Neural progenitor cell (in vitro differentiated cells): ENCODE data around the gene ZNF536. TPM values are rescaled to one million over a fixed set of nuclear protein-coding genes. Genes with fewer than 3 reads are reported as not detected.
"Not testable (repeated sequence)": the region's sequence is repeated elsewhere in the genome, so short reads cannot be mapped to it uniquely, and the experiment has no call there.

ENCODE experiments used
- DNase-seq: peaks from one replicate; pipeline ENCODE4 v3.0.0-alpha.2; 2016; ENCODE audit warnings: low spot score
- H2AFZ ChIP-seq: fragments of 200-600 bp; sonication (generic); replicated peaks from 2 replicates; pipeline ENCODE4 v1.6.1; 2016; ENCODE audit warnings: antibody characterized with exemption
- H3F3A ChIP-seq: fragments of 200-600 bp; sonication (generic); 2 replicates; pipeline ENCODE4 v1.6.1; 2016; ENCODE audit warnings: antibody characterized with exemption, low read depth
- H3K27ac ChIP-seq: fragments of 200-600 bp; sonication (generic); 2 replicates; pipeline ENCODE4 v1.5.1; 2016; ENCODE audit warnings: mild to moderate bottlenecking
- H3K27me3 ChIP-seq: fragments of 200-600 bp; sonication (generic); 2 replicates; pipeline ENCODE4 v1.6.1; 2016; ENCODE audit warnings: mild to moderate bottlenecking, moderate library complexity
- H3K36me3 ChIP-seq: fragments of 200-600 bp; sonication (generic); 2 replicates; pipeline ENCODE4 v1.5.1; 2016
- H3K4me1 ChIP-seq: fragments of 200-600 bp; sonication (generic); 2 replicates; pipeline ENCODE4 v1.6.1; 2016; ENCODE audit warnings: mixed run types
- H3K4me2 ChIP-seq: fragments of 200-600 bp; sonication (generic); 2 replicates; pipeline ENCODE4 v1.6.1; 2016
- H3K4me3 ChIP-seq: fragments of 200-600 bp; sonication (generic); 2 replicates; pipeline ENCODE4 v1.5.1; 2016
- H3K79me2 ChIP-seq: fragments of 200-600 bp; sonication (generic); 2 replicates; pipeline ENCODE4 v1.6.1; 2016; ENCODE audit warnings: low read depth
- H3K9ac ChIP-seq: fragments of 200-600 bp; sonication (generic); 2 replicates; pipeline ENCODE4 v1.6.1; 2016
- H3K9me3 ChIP-seq: fragments of 200-600 bp; sonication (generic); 2 replicates; pipeline ENCODE4 v1.5.1; 2016; ENCODE audit warnings: low read depth
- H4K20me1 ChIP-seq: fragments of 200-600 bp; sonication (generic); 2 replicates; pipeline ENCODE4 v1.6.1; 2016; ENCODE audit warnings: low read depth
- H3K27ac Mint-ChIP-seq: 3 replicates; pipeline ENCODE4 v1.8.0; 2021; ENCODE audit warnings: mixed read lengths
- H3K27me3 Mint-ChIP-seq: 2 replicates; pipeline ENCODE4 v1.8.0; 2022; ENCODE audit warnings: low read depth, mild to moderate bottlenecking, inconsistent platforms, moderate library complexity, mixed read lengths; ENCODE audit not compliant: insufficient read depth
- H3K36me3 Mint-ChIP-seq: 3 replicates; pipeline ENCODE4 v1.8.0; 2021; ENCODE audit warnings: mixed read lengths
- H3K4me1 Mint-ChIP-seq: 3 replicates; pipeline ENCODE4 v1.8.0; 2021; ENCODE audit warnings: mixed read lengths
- H3K4me3 Mint-ChIP-seq: 3 replicates; pipeline ENCODE4 v1.8.0; 2021; ENCODE audit warnings: mild to moderate bottlenecking, moderate library complexity, mixed read lengths
- H3K9me3 Mint-ChIP-seq: 3 replicates; pipeline ENCODE4 v1.8.0; 2020; ENCODE audit warnings: mixed read lengths
- EZH2 ChIP-seq: fragments of 200-600 bp; sonication (generic); IDR thresholded peaks from 2 replicates; pipeline ENCODE4 v1.6.1; 2017; ENCODE audit warnings: antibody characterized with exemption, mild to moderate bottlenecking, moderate library complexity
- EZH2phosphoT487 ChIP-seq: fragments of 200-600 bp; sonication (generic); IDR thresholded peaks from 2 replicates; pipeline ENCODE4 v1.6.1; 2017; ENCODE audit warnings: antibody characterized with exemption
- total RNA-seq: library from RNA; depleted of rRNA; stranded (reverse); fragments of >200 nt; gene quantifications from 2 replicates; pipeline ENCODE4 v1.2.3, GENCODE V29; 2015; ENCODE audit warnings: low replicate concordance
- TF ChIP-seq, protein P1 (sequence below): fragments of 200-600 bp; sonication (generic); IDR thresholded peaks from 2 replicates; pipeline ENCODE4 v1.5.1; 2017; ENCODE audit warnings: antibody characterized with exemption, mild to moderate bottlenecking

Gene ZNF536
- total RNA-seq, 1 donor from 2014 or later, result 0.24 TPM

GRCh38 chr19:30444686-30445232 lies 72.6 kb downstream of the ZNF536 start:
- Mint-ChIP-seq H3K36me3 (peaks cover 7% of the 10 kb centered on the region), H3K27me3 (peaks cover 2% of the 10 kb centered on the region), H3K27ac (no peak overlapping the region), H3K4me1 (peaks cover 36% of the 10 kb centered on the region), H3K9me3 (no peaks in the 10 kb centered on the region), H3K4me3 (no peak overlapping the region)
- Histone ChIP-seq H3K27ac (no peak overlapping the region), H3K36me3 (no peaks in the 10 kb centered on the region), H2AFZ (no peak overlapping the region), H3K4me1 (peaks cover 16% of the 10 kb centered on the region), H3K9me3 (no peaks in the 10 kb centered on the region), H3K27me3 (no peaks in the 10 kb centered on the region), H3K79me2 (no peaks in the 10 kb centered on the region), H4K20me1 (no peaks in the 10 kb centered on the region), H3F3A (peaks cover 22% of the 10 kb centered on the region), H3K9ac (no peak overlapping the region), H3K4me3 (no peak overlapping the region), H3K4me2 (no peak overlapping the region)
- DNase-seq, result no peak
- TF ChIP-seq EZH2phosphoT487, result no peak
- no peak for TF ChIP-seq EZH2
- TF ChIP-seq, protein P1, sequence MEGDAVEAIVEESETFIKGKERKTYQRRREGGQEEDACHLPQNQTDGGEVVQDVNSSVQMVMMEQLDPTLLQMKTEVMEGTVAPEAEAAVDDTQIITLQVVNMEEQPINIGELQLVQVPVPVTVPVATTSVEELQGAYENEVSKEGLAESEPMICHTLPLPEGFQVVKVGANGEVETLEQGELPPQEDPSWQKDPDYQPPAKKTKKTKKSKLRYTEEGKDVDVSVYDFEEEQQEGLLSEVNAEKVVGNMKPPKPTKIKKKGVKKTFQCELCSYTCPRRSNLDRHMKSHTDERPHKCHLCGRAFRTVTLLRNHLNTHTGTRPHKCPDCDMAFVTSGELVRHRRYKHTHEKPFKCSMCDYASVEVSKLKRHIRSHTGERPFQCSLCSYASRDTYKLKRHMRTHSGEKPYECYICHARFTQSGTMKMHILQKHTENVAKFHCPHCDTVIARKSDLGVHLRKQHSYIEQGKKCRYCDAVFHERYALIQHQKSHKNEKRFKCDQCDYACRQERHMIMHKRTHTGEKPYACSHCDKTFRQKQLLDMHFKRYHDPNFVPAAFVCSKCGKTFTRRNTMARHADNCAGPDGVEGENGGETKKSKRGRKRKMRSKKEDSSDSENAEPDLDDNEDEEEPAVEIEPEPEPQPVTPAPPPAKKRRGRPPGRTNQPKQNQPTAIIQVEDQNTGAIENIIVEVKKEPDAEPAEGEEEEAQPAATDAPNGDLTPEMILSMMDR, result no peak

GRCh38 chr19:30445385-30445784 lies 73.2 kb downstream of the ZNF536 start:
- H3K27ac Mint-ChIP-seq, result no peak overlapping the region

GRCh38 chr19:30446120-30446519 lies 73.9 kb downstream of the ZNF536 start:
- Mint-ChIP-seq H3K4me1 (peaks cover 46% of the 10 kb centered on the region), H3K27ac (peak overlapping the region; percentile 51)
- H3K9me3 Mint-ChIP-seq, H3K36me3 ChIP-seq, H3K4me3 ChIP-seq, H3K27me3 Mint-ChIP-seq, H3K4me3 Mint-ChIP-seq, H3K9ac ChIP-seq, H3K79me2 ChIP-seq, H2AFZ ChIP-seq, H3K27me3 ChIP-seq, H4K20me1 ChIP-seq, DNase-seq, H3K36me3 Mint-ChIP-seq, H3K4me2 ChIP-seq, H3K9me3 ChIP-seq, H3K27ac ChIP-seq: not testable (repeated sequence)
- H3K4me1 ChIP-seq, result peaks cover 28% of the 10 kb centered on the region
- H3F3A ChIP-seq, result peaks cover 33% of the 10 kb centered on the region

More at GRCh38 chr19:30445385-30445784, 73.2 kb downstream of the ZNF536 start:
- no peak for TF ChIP-seq EZH2
- no peak for TF ChIP-seq EZH2phosphoT487
- TF ChIP-seq, protein P1, result no peak
- Mint-ChIP-seq H3K9me3 (no peaks in the 10 kb centered on the region), H3K4me3 (no peak overlapping the region), H3K4me1 (peaks cover 42% of the 10 kb centered on the region), H3K27me3 (peaks cover 2% of the 10 kb centered on the region), H3K36me3 (peaks cover 7% of the 10 kb centered on the region)
- no peak overlapping the region for H3K4me2 ChIP-seq
- no peak overlapping the region for H3K9ac ChIP-seq
- no peak overlapping the region for H3K4me3 ChIP-seq
- H3K4me1 ChIP-seq, result peaks cover 22% of the 10 kb centered on the region
- no peaks in the 10 kb centered on the region for H3K36me3 ChIP-seq
- H3K9me3 ChIP-seq, result no peaks in the 10 kb centered on the region
- H3K79me2 ChIP-seq, result no peaks in the 10 kb centered on the region
- no peaks in the 10 kb centered on the region for H3K27me3 ChIP-seq
- H2AFZ ChIP-seq, result no peak overlapping the region
- H3F3A ChIP-seq, result peaks cover 29% of the 10 kb centered on the region
- H3K27ac ChIP-seq, result no peak overlapping the region
- H4K20me1 ChIP-seq, result no peaks in the 10 kb centered on the region
- no peak for DNase-seq

DNA sequence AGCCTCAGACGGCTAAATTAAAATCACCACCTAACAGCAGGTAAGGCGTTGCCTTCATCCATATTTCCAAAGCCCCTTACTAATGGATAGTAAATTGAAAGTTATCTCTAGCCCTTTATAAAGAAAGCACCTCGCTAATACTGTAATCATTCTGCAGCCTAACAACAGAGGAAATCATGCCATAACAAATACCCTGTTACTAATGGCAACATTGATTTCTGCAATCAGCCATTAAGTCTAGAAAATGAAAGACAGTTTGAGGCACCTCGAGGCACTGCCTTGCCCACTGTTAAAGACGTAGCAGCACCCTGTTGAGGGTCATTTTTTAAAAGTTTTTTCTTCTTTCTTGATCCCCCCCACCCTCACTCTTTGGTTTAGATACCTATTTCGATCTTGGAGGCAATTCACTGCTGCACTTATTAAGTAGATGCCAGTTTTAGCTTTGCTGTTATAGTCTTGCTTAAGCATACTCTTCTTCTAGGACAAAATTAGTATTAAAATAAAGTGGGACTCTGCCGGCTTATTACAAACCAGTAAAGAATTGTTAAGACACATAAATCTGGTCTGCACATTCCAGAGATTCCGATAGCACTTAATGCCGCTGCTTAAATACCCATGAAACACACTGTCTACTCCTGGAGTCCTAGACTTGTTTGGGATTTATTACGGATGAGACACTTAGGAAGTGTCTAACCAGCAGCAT lies 74.8 kb downstream of the ZNF536 start:
- no peak overlapping the region for H3K9ac ChIP-seq
- no peaks in the 10 kb centered on the region for H3K9me3 Mint-ChIP-seq
- no peaks in the 10 kb centered on the region for H3K27me3 Mint-ChIP-seq
- no peaks in the 10 kb centered on the region for H4K20me1 ChIP-seq
- H3K4me2 ChIP-seq, result no peak overlapping the region
- peaks cover 33% of the 10 kb centered on the region for H3F3A ChIP-seq
- H3K79me2 ChIP-seq, result no peaks in the 10 kb centered on the region
- no peak for DNase-seq
- no peak overlapping the region for H2AFZ ChIP-seq
- H3K9me3 ChIP-seq, result no peaks in the 10 kb centered on the region
- no peak overlapping the region for H3K4me3 Mint-ChIP-seq
- no peak overlapping the region for H3K4me3 ChIP-seq
- no peaks in the 10 kb centered on the region for H3K36me3 ChIP-seq
- peak overlapping the region; percentile 51 for H3K27ac Mint-ChIP-seq
- no peaks in the 10 kb centered on the region for H3K27me3 ChIP-seq
- peaks cover 28% of the 10 kb centered on the region for H3K4me1 ChIP-seq
- H3K27ac ChIP-seq, result no peak overlapping the region
- peaks cover 7% of the 10 kb centered on the region for H3K36me3 Mint-ChIP-seq
- TF ChIP-seq EZH2phosphoT487, result no peak
- TF ChIP-seq, protein P1, result no peak
- TF ChIP-seq EZH2, result no peak
- H3K4me1 Mint-ChIP-seq, result peaks cover 50% of the 10 kb centered on the region
